ENCODE data around the gene GPR84. TPM values are rescaled to one million over a fixed set of nuclear protein-coding genes. Genes with fewer than 3 reads are reported as not detected.

Gene GPR84
- total RNA-seq (2014; rRNA removed; shearing (Covaris generic)) (not detected in 2 replicates), polyA plus RNA-seq (2016; fragmentation: Nextera tagmentation; extraction: Ambion mirVana) (not detected in 2 replicates)
- long read RNA-seq, result 0 reads

- no peaks in the 10 kb centered on the region for H3K79me2 ChIP-seq (replicated peaks; ENCODE audit: insufficient read depth)
- H3K27ac Mint-ChIP-seq, result no peak within 1 kb of the TSS
- H3K4me1 ChIP-seq (ENCODE audit: insufficient read depth), result peaks cover 23% of the 10 kb centered on the region
- H4K20me1 ChIP-seq (replicated peaks; ENCODE audit: insufficient read depth), result no peaks in the 10 kb centered on the region
- no peak within 1 kb of the TSS for H3K4me3 Mint-ChIP-seq
- no peaks in the 10 kb centered on the region for H3K36me3 Mint-ChIP-seq (ENCODE audit: low read depth)
- H3K27me3 ChIP-seq (ENCODE audit: insufficient read depth), result peaks cover 29% of the 10 kb centered on the region
- peaks cover 10% of the 10 kb centered on the region for H3F3A ChIP-seq (replicated peaks; ENCODE audit: low read depth)
- H3K27ac ChIP-seq (ENCODE audit: low read depth), result no peak within 1 kb of the TSS
- no peak within 1 kb of the TSS for H3K4me2 ChIP-seq
- H3K4me1 Mint-ChIP-seq, result peaks cover 21% of the 10 kb centered on the region
- H3K4me3 ChIP-seq, result no peak within 1 kb of the TSS
- DNase-seq (ENCODE audit: low spot score) (no peak), ATAC-seq (no peak)
- no peak for TF ChIP-seq ZNF114 (CRISPR knock-in tag; IDR thresholded peaks at IDR 0.05)
- TF ChIP-seq NANOG (IDR thresholded peaks at IDR 0.05; ENCODE audit: borderline replicate concordance), result no peak
- no peak for TF ChIP-seq JUNB (IDR thresholded peaks at IDR 0.05; ENCODE audit: unreplicated experiment)
- TF ChIP-seq ZNF331 (CRISPR knock-in tag; IDR thresholded peaks at IDR 0.05; ENCODE audit: low read depth), result no peak
- TF ChIP-seq CTCF (conservative IDR thresholded peaks at IDR 0.05; ENCODE audit: low read depth in 2 of 2), result no peak
- no peak for TF ChIP-seq EZH2phosphoT487 (IDR thresholded peaks at IDR 0.05; ENCODE audit: unreplicated experiment)
- TF ChIP-seq STAT1 (IDR thresholded peaks at IDR 0.05; ENCODE audit: unreplicated experiment), result no peak
- TF ChIP-seq ETS1 (IDR thresholded peaks at IDR 0.05), result no peak
- TF ChIP-seq EZH2 (IDR thresholded peaks at IDR 0.05; ENCODE audit: low read depth, unreplicated experiment), result no peak
- TF ChIP-seq CREB1 (CRISPR knock-in tag; IDR thresholded peaks at IDR 0.05; ENCODE audit: low read depth), result no peak
- no peak for TF ChIP-seq POLR2AphosphoS5 (IDR thresholded peaks at IDR 0.05; ENCODE audit: low read depth)
- no peak for TF ChIP-seq REST (IDR thresholded peaks at IDR 0.05; ENCODE audit: unreplicated experiment)
- TF ChIP-seq, protein P1, sequence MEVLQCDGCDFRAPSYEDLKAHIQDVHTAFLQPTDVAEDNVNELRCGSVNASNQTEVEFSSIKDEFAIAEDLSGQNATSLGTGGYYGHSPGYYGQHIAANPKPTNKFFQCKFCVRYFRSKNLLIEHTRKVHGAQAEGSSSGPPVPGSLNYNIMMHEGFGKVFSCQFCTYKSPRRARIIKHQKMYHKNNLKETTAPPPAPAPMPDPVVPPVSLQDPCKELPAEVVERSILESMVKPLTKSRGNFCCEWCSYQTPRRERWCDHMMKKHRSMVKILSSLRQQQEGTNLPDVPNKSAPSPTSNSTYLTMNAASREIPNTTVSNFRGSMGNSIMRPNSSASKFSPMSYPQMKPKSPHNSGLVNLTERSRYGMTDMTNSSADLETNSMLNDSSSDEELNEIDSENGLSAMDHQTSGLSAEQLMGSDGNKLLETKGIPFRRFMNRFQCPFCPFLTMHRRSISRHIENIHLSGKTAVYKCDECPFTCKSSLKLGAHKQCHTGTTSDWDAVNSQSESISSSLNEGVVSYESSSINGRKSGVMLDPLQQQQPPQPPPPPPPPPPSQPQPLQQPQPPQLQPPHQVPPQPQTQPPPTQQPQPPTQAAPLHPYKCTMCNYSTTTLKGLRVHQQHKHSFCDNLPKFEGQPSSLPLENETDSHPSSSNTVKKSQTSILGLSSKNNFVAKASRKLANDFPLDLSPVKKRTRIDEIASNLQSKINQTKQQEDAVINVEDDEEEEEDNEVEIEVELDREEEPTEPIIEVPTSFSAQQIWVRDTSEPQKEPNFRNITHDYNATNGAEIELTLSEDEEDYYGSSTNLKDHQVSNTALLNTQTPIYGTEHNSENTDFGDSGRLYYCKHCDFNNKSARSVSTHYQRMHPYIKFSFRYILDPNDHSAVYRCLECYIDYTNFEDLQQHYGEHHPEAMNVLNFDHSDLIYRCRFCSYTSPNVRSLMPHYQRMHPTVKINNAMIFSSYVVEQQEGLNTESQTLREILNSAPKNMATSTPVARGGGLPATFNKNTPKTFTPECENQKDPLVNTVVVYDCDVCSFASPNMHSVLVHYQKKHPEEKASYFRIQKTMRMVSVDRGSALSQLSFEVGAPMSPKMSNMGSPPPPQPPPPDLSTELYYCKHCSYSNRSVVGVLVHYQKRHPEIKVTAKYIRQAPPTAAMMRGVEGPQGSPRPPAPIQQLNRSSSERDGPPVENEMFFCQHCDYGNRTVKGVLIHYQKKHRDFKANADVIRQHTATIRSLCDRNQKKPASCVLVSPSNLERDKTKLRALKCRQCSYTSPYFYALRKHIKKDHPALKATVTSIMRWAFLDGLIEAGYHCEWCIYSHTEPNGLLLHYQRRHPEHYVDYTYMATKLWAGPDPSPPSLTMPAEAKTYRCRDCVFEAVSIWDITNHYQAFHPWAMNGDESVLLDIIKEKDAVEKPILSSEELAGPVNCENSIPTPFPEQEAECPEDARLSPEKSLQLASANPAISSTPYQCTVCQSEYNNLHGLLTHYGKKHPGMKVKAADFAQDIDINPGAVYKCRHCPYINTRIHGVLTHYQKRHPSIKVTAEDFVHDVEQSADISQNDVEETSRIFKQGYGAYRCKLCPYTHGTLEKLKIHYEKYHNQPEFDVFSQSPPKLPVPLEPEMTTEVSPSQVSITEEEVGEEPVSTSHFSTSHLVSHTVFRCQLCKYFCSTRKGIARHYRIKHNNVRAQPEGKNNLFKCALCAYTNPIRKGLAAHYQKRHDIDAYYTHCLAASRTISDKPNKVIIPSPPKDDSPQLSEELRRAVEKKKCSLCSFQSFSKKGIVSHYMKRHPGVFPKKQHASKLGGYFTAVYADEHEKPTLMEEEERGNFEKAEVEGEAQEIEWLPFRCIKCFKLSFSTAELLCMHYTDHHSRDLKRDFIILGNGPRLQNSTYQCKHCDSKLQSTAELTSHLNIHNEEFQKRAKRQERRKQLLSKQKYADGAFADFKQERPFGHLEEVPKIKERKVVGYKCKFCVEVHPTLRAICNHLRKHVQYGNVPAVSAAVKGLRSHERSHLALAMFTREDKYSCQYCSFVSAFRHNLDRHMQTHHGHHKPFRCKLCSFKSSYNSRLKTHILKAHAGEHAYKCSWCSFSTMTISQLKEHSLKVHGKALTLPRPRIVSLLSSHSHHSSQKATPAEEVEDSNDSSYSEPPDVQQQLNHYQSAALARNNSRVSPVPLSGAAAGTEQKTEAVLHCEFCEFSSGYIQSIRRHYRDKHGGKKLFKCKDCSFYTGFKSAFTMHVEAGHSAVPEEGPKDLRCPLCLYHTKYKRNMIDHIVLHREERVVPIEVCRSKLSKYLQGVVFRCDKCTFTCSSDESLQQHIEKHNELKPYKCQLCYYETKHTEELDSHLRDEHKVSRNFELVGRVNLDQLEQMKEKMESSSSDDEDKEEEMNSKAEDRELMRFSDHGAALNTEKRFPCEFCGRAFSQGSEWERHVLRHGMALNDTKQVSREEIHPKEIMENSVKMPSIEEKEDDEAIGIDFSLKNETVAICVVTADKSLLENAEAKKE (CRISPR knock-in tag; IDR thresholded peaks at IDR 0.05), result no peak
- H3K27me3 Mint-ChIP-seq (ENCODE audit: insufficient read depth, low read depth, poor library complexity), result peaks cover 23% of the 10 kb centered on the region
- H3K9me3 Mint-ChIP-seq, result no peaks in the 10 kb centered on the region
- H3K9me2 ChIP-seq (ENCODE audit: insufficient read depth), result no peaks in the 10 kb centered on the region
- no peaks in the 10 kb centered on the region for H3K36me3 ChIP-seq (ENCODE audit: insufficient read depth)
- H2AFZ ChIP-seq, result no peak within 1 kb of the TSS
These were observed at the start of gene GPR84 for GRCh38 chr12:54364413-54364812. Gene GPR84, minus strand, starts transcription at chr12:54364486. Its CDS starts 635 bp downstream, at chr12:54363851.
